Forelimb muscle (tissue), 1 donor: ENCODE measurements around the gene GMPPB. TPM values are rescaled to one million over a fixed set of nuclear protein-coding genes. Genes with fewer than 3 reads are reported as not detected.

Source experiments
- DNase-seq: peaks from one replicate; pipeline ENCODE4 v3.0.0-alpha.2; 2013; ENCODE audit warnings: low read depth
- polyA plus RNA-seq: library from polyadenylated mRNA; unstranded; fragments of 120-200 nt; gene quantifications from one replicate; pipeline ENCODE4 v1.2.1, GENCODE V29; 2013; ENCODE audit not compliant: insufficient read length

Gene GMPPB
- polyA plus RNA-seq, 1 donor: 10.8 TPM

GRCh38 chr3:49671291-49672288, 52.2 kb downstream of the GMPPB start:
- DNase-seq: no peak

GRCh38 chr3:49670940-49671290, 52.8 kb downstream of the GMPPB start:
- DNase-seq: no peak

Other genes starting within 250 kb of the GMPPB start
- gene BSN, start 169.5 kb downstream of the GMPPB start, polyA plus RNA-seq: 1.2 TPM
- 56.2 TPM for gene APEH, start 49.6 kb downstream of the GMPPB start, polyA plus RNA-seq
- gene MST1, start 34.5 kb downstream of the GMPPB start, polyA plus RNA-seq: 8.6 TPM
- 42.5 TPM for gene RNF123, start 34.4 kb downstream of the GMPPB start, polyA plus RNA-seq
- gene AMIGO3, start 4.3 kb downstream of the GMPPB start, polyA plus RNA-seq: 2.7 TPM
- gene IP6K1, start 62.6 kb upstream of the GMPPB start, polyA plus RNA-seq: 22.6 TPM
- 0.25 TPM for gene CDHR4, start 75.9 kb upstream of the GMPPB start, polyA plus RNA-seq
- 6.8 TPM for gene INKA1, start 79.3 kb upstream of the GMPPB start, polyA plus RNA-seq
- gene UBA7, start 90.0 kb upstream of the GMPPB start, polyA plus RNA-seq: 18.3 TPM
- 4.3 TPM for gene TRAIP, start 132.6 kb upstream of the GMPPB start, polyA plus RNA-seq
- 0.13 TPM for gene CAMKV, start 146.0 kb upstream of the GMPPB start, polyA plus RNA-seq
- gene MST1R, start 179.9 kb upstream of the GMPPB start, polyA plus RNA-seq: 2.4 TPM
- 5.8 TPM for gene MON1A, start 205.9 kb upstream of the GMPPB start, polyA plus RNA-seq
- gene RBM6, start 216.2 kb upstream of the GMPPB start, polyA plus RNA-seq: 79.4 TPM